GM23248 (cell line): ENCODE measurements around the gene HOXC5. TPM values are rescaled to one million over a fixed set of nuclear protein-coding genes. Genes with fewer than 3 reads are reported as not detected.

Source experiments
- DNase-seq: peaks from one replicate; pipeline ENCODE4 v3.0.0-alpha.2; 2015
- H2AFZ ChIP-seq: fragments of 200-600 bp; sonication (generic); 2 replicates; pipeline ENCODE4 v1.6.1; 2016; ENCODE audit warnings: antibody characterized with exemption
- H3F3A ChIP-seq: fragments of 200-600 bp; sonication (generic); 2 replicates; pipeline ENCODE4 v1.6.1; 2016; ENCODE audit warnings: mild to moderate bottlenecking, antibody characterized with exemption, mixed run types; ENCODE audit not compliant: insufficient read depth
- H3K27ac ChIP-seq: fragments of 200-600 bp; sonication (generic); 2 replicates; pipeline ENCODE4 v1.5.1; 2016; ENCODE audit warnings: mild to moderate bottlenecking
- H3K27me3 ChIP-seq: fragments of 200-600 bp; sonication (generic); replicated peaks from 2 replicates; pipeline ENCODE4 v1.6.1; 2016; ENCODE audit warnings: mild to moderate bottlenecking; ENCODE audit not compliant: insufficient read depth
- H3K36me3 ChIP-seq: fragments of 200-600 bp; sonication (generic); 2 replicates; pipeline ENCODE4 v1.6.1; 2016; ENCODE audit warnings: low read depth, mild to moderate bottlenecking
- H3K4me1 ChIP-seq: fragments of 200-600 bp; sonication (generic); 2 replicates; pipeline ENCODE4 v1.6.1; 2016; ENCODE audit warnings: mild to moderate bottlenecking; ENCODE audit not compliant: insufficient read depth
- H3K4me2 ChIP-seq: fragments of 200-600 bp; sonication (generic); one replicate; pipeline ENCODE4 v1.6.1; 2016; ENCODE audit warnings: mild to moderate bottlenecking; ENCODE audit not compliant: unreplicated experiment
- H3K4me3 ChIP-seq: fragments of 200-600 bp; sonication (generic); 2 replicates; pipeline ENCODE4 v1.5.1; 2016; ENCODE audit warnings: mild to moderate bottlenecking
- H3K79me2 ChIP-seq: fragments of 200-600 bp; sonication (generic); 2 replicates; pipeline ENCODE4 v1.6.1; 2016; ENCODE audit warnings: mild to moderate bottlenecking; ENCODE audit not compliant: insufficient read depth
- H3K9ac ChIP-seq: fragments of 200-600 bp; sonication (generic); 2 replicates; pipeline ENCODE4 v1.6.1; 2016; ENCODE audit warnings: mild to moderate bottlenecking
- H3K9me2 ChIP-seq: fragments of 200-600 bp; sonication (generic); 2 replicates; pipeline ENCODE4 v1.6.1; 2016; ENCODE audit warnings: mixed run types, mild to moderate bottlenecking, moderate library complexity; ENCODE audit not compliant: insufficient read depth
- H3K9me3 ChIP-seq: fragments of 200-600 bp; sonication (generic); one replicate; pipeline ENCODE4 v1.6.1; 2017; ENCODE audit warnings: low read depth
- H4K20me1 ChIP-seq: fragments of 200-600 bp; sonication (generic); 2 replicates; pipeline ENCODE4 v1.6.0; 2016; ENCODE audit not compliant: insufficient read depth
- EZH2 ChIP-seq: fragments of 200-600 bp; sonication (generic); IDR thresholded peaks from 2 replicates; pipeline ENCODE4 v1.6.1; 2018; ENCODE audit warnings: antibody characterized with exemption, mild to moderate bottlenecking; ENCODE audit not compliant: insufficient read depth, poor library complexity, severe bottlenecking
- EZH2phosphoT487 ChIP-seq: fragments of 200-600 bp; sonication (generic); IDR thresholded peaks from 2 replicates; pipeline ENCODE4 v1.6.1; 2018; ENCODE audit warnings: antibody characterized with exemption, moderate library complexity, mild to moderate bottlenecking, low read depth; ENCODE audit not compliant: insufficient read depth
- WGBS, 2 experiments: methylation state at CpG; one replicate each; pipeline ENCODE4 v1.1.6; 2015 to 2017; ENCODE audit warnings: low lambda C conversion rate in 2 of 2, low coverage in 1 of 2; ENCODE audit errors: missing lambda C conversion rate in 2 of 2; 5-methylcytosine and 5-hydroxymethylcytosine counted together
- in situ Hi-C: fragments of 300-500 bp; cut with MboI; formaldehyde crosslinking; loops from 2 replicates; pipeline ENCODE4 v1.15.0; 2020
- polyA plus RNA-seq: library from polyadenylated mRNA; unstranded; fragments of >200 nt; fragmentation: Nextera tagmentation; extraction: Ambion mirVana; gene quantifications from 2 replicates; pipeline ENCODE4 v1.2.1, GENCODE V29; 2016
- total RNA-seq: library from RNA; depleted of rRNA; stranded (reverse); fragments of >200 nt; shearing (Covaris generic); gene quantifications from 2 replicates; pipeline ENCODE4 v1.2.3, GENCODE V29; 2014

Gene HOXC5
- total and polyA plus RNA-seq, 2 experiments from 2014 or later: 0.65 to 1.8 TPM

DNA sequence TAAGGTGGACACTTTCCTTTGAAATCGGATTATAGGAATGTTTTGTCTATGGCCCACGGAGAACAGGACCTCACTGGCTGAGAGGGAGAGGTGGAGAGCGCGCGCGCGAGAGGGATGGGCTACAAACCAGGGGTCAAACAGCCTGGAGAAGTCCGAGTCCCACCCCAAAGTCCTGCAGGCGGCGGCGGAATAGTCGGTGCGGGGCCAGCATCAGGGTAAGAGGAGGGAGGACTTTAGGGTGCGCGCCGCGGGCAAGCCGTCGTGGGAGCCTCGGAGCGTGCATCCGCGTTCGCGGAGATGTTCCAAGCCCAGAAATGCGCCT is 27.4 kb upstream of the HOXC5 start:
- no peak for TF ChIP-seq EZH2
- no peak for TF ChIP-seq EZH2phosphoT487
- in situ Hi-C loops: no loop called here
- no peaks in the 10 kb centered on the region for H3K9me3 ChIP-seq
- no peaks in the 10 kb centered on the region for H3K9me2 ChIP-seq
- no peaks in the 10 kb centered on the region for H3K36me3 ChIP-seq
- H3K27ac ChIP-seq: no peak overlapping the region
- no peak overlapping the region for H2AFZ ChIP-seq
- H3K4me2 ChIP-seq: no peak overlapping the region
- peaks cover 13% of the 10 kb centered on the region; the same call in 1 of the 2 replicates for H3F3A ChIP-seq
- H3K79me2 ChIP-seq: peaks cover 37% of the 10 kb centered on the region
- no peak overlapping the region for H3K4me3 ChIP-seq
- H4K20me1 ChIP-seq: no peaks in the 10 kb centered on the region
- H3K9ac ChIP-seq: no peak overlapping the region
- no peaks in the 10 kb centered on the region for H3K27me3 ChIP-seq
- DNase-seq: no peak
- 25 to 29% methylated on average over 26 of the region's 26 CpGs for WGBS, 2 experiments
- H3K4me1 ChIP-seq: peaks cover 10% of the 10 kb centered on the region

DNA sequence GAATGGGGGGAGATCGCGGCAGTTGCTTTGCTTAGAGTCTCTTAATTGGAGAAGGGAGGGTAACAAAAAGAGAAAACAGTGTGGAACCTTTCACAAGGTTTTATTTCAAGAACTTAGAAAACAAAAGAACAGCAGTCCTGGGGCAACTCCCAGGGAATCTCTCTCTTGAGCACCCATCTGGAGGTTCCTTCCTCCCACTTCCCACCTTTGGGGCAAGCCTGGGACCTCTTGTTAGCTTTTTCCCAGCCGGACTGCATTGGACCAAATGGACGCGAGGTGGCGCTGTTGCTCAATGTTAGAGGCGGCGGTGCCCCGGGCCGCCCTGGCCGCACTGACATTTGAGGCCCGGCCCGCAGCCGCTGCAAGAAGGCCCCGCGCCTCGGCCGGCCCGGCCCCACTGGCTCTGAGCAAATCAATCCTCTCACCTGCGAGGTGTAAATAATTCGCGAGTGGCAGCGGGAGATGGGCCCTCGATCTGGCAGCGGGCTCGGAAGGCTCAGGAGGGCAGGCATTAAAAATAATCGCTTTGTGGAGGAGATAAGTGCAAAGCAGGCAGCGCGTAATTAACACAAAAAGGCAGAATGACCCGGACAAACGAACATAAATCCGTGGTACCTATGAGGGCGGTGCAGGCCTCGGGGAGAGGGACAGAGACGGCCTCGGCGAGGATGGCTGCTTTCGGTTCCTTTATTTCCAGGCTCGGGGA is 26.8 kb upstream of the HOXC5 start:
- peak overlapping the region; percentile 85 for H3K4me2 ChIP-seq
- no peak overlapping the region for H3K27ac ChIP-seq
- TF ChIP-seq EZH2phosphoT487 (no peak), EZH2 (no peak)
- peak overlapping the region; percentile 48 for H3K4me3 ChIP-seq
- H4K20me1 ChIP-seq: no peaks in the 10 kb centered on the region
- peak; percentile 92 for DNase-seq
- H3K9ac ChIP-seq: peak overlapping the region; percentile 77
- H3F3A ChIP-seq: peaks cover 13% of the 10 kb centered on the region; the same call in 1 of the 2 replicates
- in situ Hi-C loops: no loop called here
- no peaks in the 10 kb centered on the region for H3K9me3 ChIP-seq
- H3K36me3 ChIP-seq: no peaks in the 10 kb centered on the region
- peak overlapping the region; percentile 89 for H2AFZ ChIP-seq
- H3K27me3 ChIP-seq: no peaks in the 10 kb centered on the region
- whole genome bisulfite sequencing, 2 experiments: 15 to 19% methylated on average over 39 of the region's 39 CpGs
- H3K79me2 ChIP-seq: peaks cover 38% of the 10 kb centered on the region
- peaks cover 7% of the 10 kb centered on the region for H3K4me1 ChIP-seq
- H3K9me2 ChIP-seq: no peaks in the 10 kb centered on the region

DNA sequence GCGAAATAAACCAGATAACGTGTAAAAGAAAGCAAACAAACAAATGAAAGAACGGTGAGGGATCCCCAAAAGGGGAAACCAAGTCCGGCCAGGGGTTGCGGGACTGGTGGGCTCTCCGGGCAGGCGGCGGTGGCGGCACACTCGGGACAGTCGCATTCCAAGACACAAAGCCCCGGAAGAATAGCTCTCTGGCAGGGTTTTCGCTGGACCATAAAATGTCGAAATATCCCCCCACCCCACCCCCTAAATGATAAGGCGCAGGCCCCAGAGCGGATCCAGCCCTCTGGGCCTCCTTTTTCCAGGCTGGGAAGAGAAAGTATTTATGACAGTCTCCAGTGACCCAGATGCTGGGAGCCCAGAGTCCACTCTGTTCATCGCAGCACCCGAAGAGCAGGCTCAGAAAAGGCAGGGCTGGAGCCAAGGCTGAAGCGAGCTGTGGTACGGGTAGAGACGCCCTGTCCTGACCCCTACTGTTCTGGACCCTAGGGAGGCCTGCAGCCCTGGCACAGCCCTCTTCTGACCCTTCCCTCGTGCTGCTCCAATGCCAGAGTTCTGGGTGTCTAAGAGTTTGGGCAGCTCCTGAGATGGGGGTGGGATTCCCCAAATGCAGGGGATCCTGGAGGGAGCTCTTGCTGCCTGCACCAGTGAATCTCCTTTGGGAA is 26.2 kb upstream of the HOXC5 start:
- H3K79me2 ChIP-seq: peaks cover 40% of the 10 kb centered on the region
- WGBS, 2 experiments: 90 to 92% methylated on average over 22 of the region's 22 CpGs
- TF ChIP-seq EZH2 (no peak), EZH2phosphoT487 (no peak)
- peaks cover 13% of the 10 kb centered on the region; the same call in 1 of the 2 replicates for H3F3A ChIP-seq
- DNase-seq: no peak
- H3K9me3 ChIP-seq: no peaks in the 10 kb centered on the region
- H3K36me3 ChIP-seq: no peaks in the 10 kb centered on the region
- no peak overlapping the region for H3K4me2 ChIP-seq
- no peak overlapping the region for H3K27ac ChIP-seq
- H4K20me1 ChIP-seq: no peaks in the 10 kb centered on the region
- peak overlapping the region; percentile 77 for H3K9ac ChIP-seq
- no peaks in the 10 kb centered on the region for H3K27me3 ChIP-seq
- H3K4me1 ChIP-seq: peaks cover 7% of the 10 kb centered on the region
- in situ Hi-C loops: no loop called here
- no peaks in the 10 kb centered on the region for H3K9me2 ChIP-seq
- peak overlapping the region; percentile 89 for H2AFZ ChIP-seq
- H3K4me3 ChIP-seq: 0 out of 2 replicates have a peak overlapping the region, but pooled peaks have one; percentile 48

DNA sequence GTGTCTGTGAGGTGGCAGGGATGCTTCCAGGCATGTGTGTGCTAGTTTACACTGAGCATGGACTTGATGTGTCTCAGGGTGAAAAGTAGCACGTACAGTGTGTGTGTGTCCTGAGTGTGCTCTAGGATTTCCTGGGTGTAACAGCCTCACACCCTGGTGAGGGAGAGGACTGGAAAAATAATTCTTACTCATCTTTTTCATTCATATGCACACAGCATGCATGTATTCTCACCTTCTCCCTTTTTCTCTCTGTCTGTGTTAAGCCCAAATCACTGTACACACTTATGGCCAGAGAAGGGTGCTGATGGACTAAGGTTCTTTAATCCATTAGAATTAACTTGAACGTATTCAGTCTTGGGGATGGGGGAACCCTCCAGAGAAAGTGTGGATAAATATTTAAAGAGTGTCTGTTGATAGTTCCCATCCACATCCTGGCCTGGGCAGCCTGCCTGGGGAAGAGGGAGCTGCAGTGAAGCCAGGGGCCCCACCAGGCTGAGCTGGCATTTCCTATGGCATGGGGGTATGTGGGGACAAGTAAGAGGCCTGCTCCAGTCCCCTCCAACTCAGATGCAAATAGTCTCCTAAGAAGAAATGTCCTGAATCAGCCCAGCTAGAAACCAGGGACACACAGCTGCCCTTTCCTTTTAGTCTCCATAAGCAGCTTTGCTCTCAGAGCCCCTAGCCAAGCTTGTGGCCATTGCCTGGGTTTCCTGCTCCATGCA is 25.2 kb upstream of the HOXC5 start:
- DNase-seq: peak; percentile 36
- H3K9me2 ChIP-seq: no peaks in the 10 kb centered on the region
- H3K9me3 ChIP-seq: no peaks in the 10 kb centered on the region
- H3K79me2 ChIP-seq: peaks cover 48% of the 10 kb centered on the region
- in situ Hi-C loops: no loop called here
- H3K4me3 ChIP-seq: peak overlapping the region; percentile 91
- peaks cover 15% of the 10 kb centered on the region for H3K4me1 ChIP-seq
- TF ChIP-seq EZH2 (no peak), EZH2phosphoT487 (no peak)
- H3K4me2 ChIP-seq: peak overlapping the region; percentile 72
- H3K27ac ChIP-seq: 0 out of 2 replicates have a peak overlapping the region, but pooled peaks have one; percentile 73
- H4K20me1 ChIP-seq: no peaks in the 10 kb centered on the region
- 81 to 85% methylated on average over 2 of the region's 2 CpGs for WGBS, 2 experiments
- H3K9ac ChIP-seq: peak overlapping the region; percentile 84; the same call in 1 of the 2 replicates
- H2AFZ ChIP-seq: no peak overlapping the region
- H3F3A ChIP-seq: peaks cover 19% of the 10 kb centered on the region
- no peaks in the 10 kb centered on the region for H3K27me3 ChIP-seq
- H3K36me3 ChIP-seq: no peaks in the 10 kb centered on the region
